OCI-LY3 (cell line): ENCODE results near the gene INCA1.

Experiments
- H2AFZ ChIP-seq: fragments of 200-600, 300-600 bp; shearing (Covaris generic); 2 replicates; pipeline ENCODE4 v1.6.0; 2014; ENCODE audit warnings: antibody characterized with exemption, low read depth, low read length
- H3K27ac ChIP-seq: fragments of 200-600, 300-600 bp; sonication (generic); 2 replicates; pipeline ENCODE4 v1.5.1; 2014; ENCODE audit warnings: mild to moderate bottlenecking, low read length, moderate library complexity, mixed read lengths
- H3K27me3 ChIP-seq: fragments of 200-600, 300-600 bp; sonication (generic); 2 replicates; pipeline ENCODE4 v1.6.1; 2014; ENCODE audit warnings: low read depth, low read length, mixed read lengths
- H3K36me3 ChIP-seq: fragments of 200-600, 300-600 bp; sonication (generic); replicated peaks from 2 replicates; pipeline ENCODE3; 2014; ENCODE audit warnings: low read depth, low read length, mixed read lengths
- H3K4me1 ChIP-seq: fragments of 300-600, 200-600 bp; sonication (generic); 2 replicates; pipeline ENCODE4 v1.6.1; 2014; ENCODE audit warnings: low read length, mixed read lengths
- H3K4me2 ChIP-seq: fragments of 200-600, 300-600 bp; sonication (generic); 2 replicates; pipeline ENCODE4 v1.6.1; 2014; ENCODE audit warnings: low read length, mixed read lengths
- H3K4me3 ChIP-seq: fragments of 300-600, 200-600 bp; sonication (generic); 2 replicates; pipeline ENCODE4 v1.5.1; 2014; ENCODE audit warnings: antibody characterized with exemption, mild to moderate bottlenecking, low read length, moderate library complexity
- H3K79me2 ChIP-seq: fragments of 300-600, 200-600 bp; shearing (Covaris generic); 2 replicates; pipeline ENCODE4 v1.6.1; 2014; ENCODE audit warnings: mild to moderate bottlenecking, low read length, mixed read lengths
- H3K9ac ChIP-seq: fragments of 300-600, 200-600 bp; shearing (Covaris generic); 2 replicates; pipeline ENCODE4 v1.6.0; 2014; ENCODE audit warnings: mild to moderate bottlenecking, low read length, moderate library complexity
- H3K9me3 ChIP-seq: fragments of 200-600, 300-600 bp; shearing (Covaris generic); 2 replicates; pipeline ENCODE4 v1.6.1; 2014; ENCODE audit warnings: low read length, mixed read lengths; ENCODE audit not compliant: insufficient read depth
- H4K20me1 ChIP-seq: fragments of 200-600, 300-600 bp; sonication (generic); 2 replicates; pipeline ENCODE4 v1.6.1; 2016; ENCODE audit warnings: low read length, mixed read lengths; ENCODE audit not compliant: insufficient read depth
- CTCF ChIP-seq: fragments of 200-600, 300-600 bp; sonication (generic); IDR thresholded peaks from 2 replicates; pipeline ENCODE4 v1.5.1; 2014; ENCODE audit warnings: antibody characterized with exemption, low read length, low read depth
- EZH2phosphoT487 ChIP-seq: fragments of 200-600 bp; shearing (Covaris generic); IDR thresholded peaks from 2 replicates; pipeline ENCODE4 v1.6.1; 2018; ENCODE audit warnings: antibody characterized with exemption, mixed run types, low read depth

Gene INCA1

GRCh38 chr17:4986951-4987766, 10.2 kb downstream of the INCA1 start, which contains the start of gene CAMTA2:
Gene CAMTA2 (minus strand): TSS chr17:4987675. CDS start chr17:4986222, 1,453 bp downstream.
- Histone ChIP-seq H3K4me2 (peak within 1 kb of the TSS; percentile 98), H3K4me3 (peak within 1 kb of the TSS; percentile 89), H3K27ac (peak within 1 kb of the TSS; percentile 55), H3K4me1 (peaks cover 18% of the 10 kb centered on the region), H3K9ac (peak within 1 kb of the TSS; percentile 87), H3K9me3 (no peaks in the 10 kb centered on the region), H3K27me3 (no peaks in the 10 kb centered on the region), H2AFZ (peak within 1 kb of the TSS; percentile 76), H3K79me2 (peaks cover 18% of the 10 kb centered on the region), H4K20me1 (no peaks in the 10 kb centered on the region), H3K36me3 (no peaks in the 10 kb centered on the region)
- TF ChIP-seq CTCF (peak; percentile 71), EZH2phosphoT487 (no peak)

- peak overlapping the region; percentile 55 for H3K27ac ChIP-seq
- H3K4me1 ChIP-seq, result peaks cover 22% of the 10 kb centered on the region
- no peaks in the 10 kb centered on the region for H3K9me3 ChIP-seq
- H3K79me2 ChIP-seq, result peaks cover 18% of the 10 kb centered on the region
- H3K4me2 ChIP-seq, result peak overlapping the region; percentile 98
- no peaks in the 10 kb centered on the region for H4K20me1 ChIP-seq
- no peaks in the 10 kb centered on the region for H3K36me3 ChIP-seq
- TF ChIP-seq CTCF, result no peak
- TF ChIP-seq EZH2phosphoT487, result no peak
- H3K9ac ChIP-seq, result peak overlapping the region; percentile 87
- 0 out of 2 replicates have a peak overlapping the region, but pooled peaks have one; percentile 76 for H2AFZ ChIP-seq
- H3K27me3 ChIP-seq, result no peaks in the 10 kb centered on the region
- peak overlapping the region; percentile 89 for H3K4me3 ChIP-seq
These were observed 10.9 kb downstream of the INCA1 start for GRCh38 chr17:4986403-4986802.

GRCh38 chr17:4982305-4982704, 15.0 kb downstream of the INCA1 start:
- Histone ChIP-seq H2AFZ (no peak overlapping the region), H3K36me3 (peaks cover 9% of the 10 kb centered on the region), H3K9me3 (no peaks in the 10 kb centered on the region), H3K4me1 (peaks cover 27% of the 10 kb centered on the region), H3K4me3 (no peak overlapping the region), H3K4me2 (no peak overlapping the region), H3K9ac (no peak overlapping the region), H4K20me1 (no peaks in the 10 kb centered on the region), H3K79me2 (peaks cover 14% of the 10 kb centered on the region), H3K27me3 (no peaks in the 10 kb centered on the region), H3K27ac (no peak overlapping the region)
- TF ChIP-seq CTCF (no peak), EZH2phosphoT487 (no peak)

- no peak overlapping the region for H3K9ac ChIP-seq
- no peak overlapping the region for H3K27ac ChIP-seq
- no peaks in the 10 kb centered on the region for H4K20me1 ChIP-seq
- H3K4me1 ChIP-seq, result peaks cover 20% of the 10 kb centered on the region
- H3K27me3 ChIP-seq, result no peaks in the 10 kb centered on the region
- no peak overlapping the region for H2AFZ ChIP-seq
- 0 out of 2 replicates have a peak, but pooled peaks cover under 1% of the 10 kb centered on the region for H3K79me2 ChIP-seq
- peak; percentile 58 for TF ChIP-seq CTCF
- TF ChIP-seq EZH2phosphoT487, result no peak
- H3K36me3 ChIP-seq, result peaks cover 11% of the 10 kb centered on the region
- H3K4me2 ChIP-seq, result peak overlapping the region; percentile 19; the same call in 1 of the 2 replicates
- H3K4me3 ChIP-seq, result no peak overlapping the region
- H3K9me3 ChIP-seq, result no peaks in the 10 kb centered on the region
These were observed 16.6 kb downstream of the INCA1 start for GRCh38 chr17:4980644-4981216.
